Measurements from ENCODE around the gene SLCO2A1. TPM values are rescaled to one million over a fixed set of nuclear protein-coding genes. Genes with fewer than 3 reads are reported as not detected.

Gene SLCO2A1
- total RNA-seq, 4 donors from 2014 or later: 15.0 to 33.0 (median 19.2) TPM

- H3K36me3 ChIP-seq: no peaks in the 10 kb centered on the region
- TF ChIP-seq CTCF (IDR thresholded peaks at IDR 0.05) (no peak), POLR2A (IDR thresholded peaks at IDR 0.05) (no peak)
- no peaks in the 10 kb centered on the region for H3K27me3 ChIP-seq
- H3K4me1 ChIP-seq: no peaks in the 10 kb centered on the region
- H3K27ac ChIP-seq: no peak overlapping the region
- H3K9me3 ChIP-seq: no peaks in the 10 kb centered on the region
- DNase-seq: peak in 1 of 3 donors; percentile 23
- H3K4me3 ChIP-seq: no peak overlapping the region
Observed at GRCh38 chr3:133886031-133886722, 143.5 kb downstream of the SLCO2A1 start.

GRCh38 chr3:133884887-133885711 lies 144.6 kb downstream of the SLCO2A1 start:
- H3K27me3 ChIP-seq: no peaks in the 10 kb centered on the region
- no peaks in the 10 kb centered on the region for H3K9me3 ChIP-seq
- H3K4me3 ChIP-seq: no peak overlapping the region

GRCh38 chr3:133884054-133884886 lies 145.5 kb downstream of the SLCO2A1 start:
- Histone ChIP-seq H3K4me1 (no peaks in the 10 kb centered on the region), H3K9me3 (no peaks in the 10 kb centered on the region), H3K4me3 (no peak overlapping the region), H3K27me3 (no peaks in the 10 kb centered on the region), H3K36me3 (no peaks in the 10 kb centered on the region), H3K27ac (no peak overlapping the region)
- TF ChIP-seq POLR2A (IDR thresholded peaks at IDR 0.05) (no peak), CTCF (IDR thresholded peaks at IDR 0.05) (no peak)
- DNase-seq: peak in 1 of 3 donors; percentile 25

More at GRCh38 chr3:133884887-133885711, 144.6 kb downstream of the SLCO2A1 start:
- H3K27ac ChIP-seq: no peak overlapping the region
- H3K36me3 ChIP-seq: no peaks in the 10 kb centered on the region
- no peaks in the 10 kb centered on the region for H3K4me1 ChIP-seq
- no peak for TF ChIP-seq CTCF (IDR thresholded peaks at IDR 0.05)
- TF ChIP-seq POLR2A (IDR thresholded peaks at IDR 0.05): no peak
- DNase-seq: peak in 1 of 3 donors; percentile 21

- Histone ChIP-seq H3K4me3 (no peak overlapping the region), H3K9me3 (no peaks in the 10 kb centered on the region), H3K36me3 (no peaks in the 10 kb centered on the region), H3K4me1 (no peaks in the 10 kb centered on the region), H3K27ac (no peak overlapping the region), H3K27me3 (no peaks in the 10 kb centered on the region)
- no peak for DNase-seq
- TF ChIP-seq POLR2A (IDR thresholded peaks at IDR 0.05): no peak
- no peak for TF ChIP-seq CTCF (IDR thresholded peaks at IDR 0.05)
Observed at GRCh38 chr3:133883641-133884040, 146.1 kb downstream of the SLCO2A1 start.

- peak in 1 of 3 donors; percentile 15 for DNase-seq
- Histone ChIP-seq H3K9me3 (no peaks in the 10 kb centered on the region), H3K27me3 (no peaks in the 10 kb centered on the region), H3K36me3 (no peaks in the 10 kb centered on the region), H3K27ac (peak overlapping the region in 1 of 4 donors; percentile 67), H3K4me1 (no peaks in the 10 kb centered on the region), H3K4me3 (no peak overlapping the region)
- TF ChIP-seq CTCF (IDR thresholded peaks at IDR 0.05): no peak
- no peak for TF ChIP-seq POLR2A (IDR thresholded peaks at IDR 0.05)
Observed at GRCh38 chr3:133882986-133883586, 146.6 kb downstream of the SLCO2A1 start.

All from Peyer's patch (tissue), 4 donors.